Psoas muscle (tissue), 8 donors: ENCODE results near the gene TMEM151A. TPM values are rescaled to one million over a fixed set of nuclear protein-coding genes. Genes with fewer than 3 reads are reported as not detected.
"Not testable (repeated sequence)": the region's sequence is repeated elsewhere in the genome, so short reads cannot be mapped to it uniquely, and the experiment has no call there.

Experiments used
- ATAC-seq, 4 donors: fragments of 200-7000 bp; cut with Tn5 transposase; one replicate each; pipeline ENCODE4 v1.9.1; 2020; ENCODE audit warnings: moderate library complexity in 3 of 4, mild to moderate bottlenecking in 2 of 4
- DNase-seq, 2 donors: peaks; one replicate each; pipeline ENCODE4 v3.0.0-alpha.2; 2020
- H3K27ac ChIP-seq: fragments of 200-600 bp; one replicate; pipeline ENCODE4 v1.8.0; 2022
- H3K27me3 ChIP-seq, 3 donors: fragments of 200-600 bp in 1 of 3; one replicate each; pipeline versions ENCODE4 v1.6.1 to v1.8.0; 2013 to 2022; ENCODE audit warnings: low read length in 2 of 3, mild to moderate bottlenecking in 2 of 3, moderate library complexity in 1 of 3; ENCODE audit not compliant: insufficient read depth in 3 of 3
- H3K36me3 ChIP-seq, 2 donors: fragments of 200-600 bp in 1 of 2; one replicate each; pipeline versions ENCODE4 v1.6.1 to v1.8.0; 2013 to 2022; ENCODE audit warnings: low read depth in 1 of 2, mild to moderate bottlenecking in 1 of 2, moderate library complexity in 1 of 2; ENCODE audit not compliant: insufficient read depth in 1 of 2
- H3K4me1 ChIP-seq: fragments of 200-600 bp; one replicate; pipeline ENCODE4 v1.8.0; 2022
- H3K4me3 ChIP-seq: fragments of 200-600 bp; one replicate; pipeline ENCODE4 v1.8.0; 2022; ENCODE audit warnings: mild to moderate bottlenecking
- H3K9me3 ChIP-seq: fragments of 200-600 bp; one replicate; pipeline ENCODE4 v1.8.0; 2022
- WGBS, 3 donors: extraction: QIAGEN DNeasy Blood & Tissue Kit; methylation state at CpG; one replicate each; pipeline versions ENCODE4 v1.1.6 to v1.1.7; 2013; 5-methylcytosine and 5-hydroxymethylcytosine counted together
- intact Hi-C, 2 donors: fragments of 100-400 bp; cut with DNase I; formaldehyde crosslinking; loops; one replicate each; pipeline versions ENCODE4 v1.11.0 to v1.14.2; 2022
- polyA plus RNA-seq, 3 donors: library from polyadenylated mRNA; stranded (reverse); fragments of 200-250 nt; gene quantifications; one replicate each; pipeline ENCODE4 v1.2.3, GENCODE V29; 2013
- total RNA-seq, 4 donors: library from RNA; stranded (reverse); fragmentation: NEBNext Ultra II Directional in 2 of 4; extraction: Animal tissue kit (Norgen Biotek cat#: 25700) in 2 of 4; gene quantifications; one replicate each; pipeline versions ENCODE4 v1.2.1 to v1.2.4, GENCODE V29; 2021 to 2023
- TF ChIP-seq, protein P1 (sequence below): fragments of 200-600 bp; IDR thresholded peaks from one replicate; pipeline ENCODE4 v1.8.0; 2022; ENCODE audit warnings: antibody characterized with exemption
- donor health status: healthy with polysubstance abuse.
- donor health status: DM: no; HTN: no; CAD: no; lungs with moderate emphysema.
- donor health status: Bipolar disorder and iron deficiency.
- donor health status: healthy.
- donor health status: DM: yes; HTN: yes; CAD: no.
- donor health status: DM: no; HTN: no; CAD: no.
- donor health status: DM: no; HTN: no; CAD: no.
- donor health status: DM: yes; HTN: yes; CAD: no.

Gene TMEM151A
- total and polyA plus RNA-seq, 7 donors: 0.04 to 0.05 TPM; not detected in 5

DNA sequence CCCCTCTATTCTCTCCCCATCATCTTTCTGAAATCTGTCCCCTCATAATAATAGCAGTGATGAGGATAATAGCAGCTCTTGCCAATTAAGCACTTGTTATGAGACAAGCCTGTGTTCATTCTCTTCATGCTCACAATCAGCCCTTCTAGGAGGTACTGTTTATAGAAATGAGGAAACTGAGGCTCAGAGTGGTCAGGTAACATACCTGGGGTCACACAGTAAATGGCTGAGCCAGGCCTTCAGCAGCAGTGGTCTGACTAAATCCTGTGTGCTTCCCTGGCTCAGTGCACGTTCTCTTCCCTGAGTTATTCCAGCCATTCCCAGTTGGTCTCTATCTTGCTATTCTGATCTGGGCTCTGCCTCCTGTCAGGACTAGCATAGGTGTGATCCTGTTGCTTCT, 17.5 kb upstream of the TMEM151A start:
- peaks cover 19% of the 10 kb centered on the region for H3K4me1 ChIP-seq
- no peak for ATAC-seq
- 20 to 65% (median 33%) methylated on average over 1 of the region's 1 CpG for WGBS, 3 donors
- H3K27me3 ChIP-seq: peaks cover 0 to 2% (median 0%) of the 10 kb centered on the region in 3 donors
- TF ChIP-seq, protein P1, sequence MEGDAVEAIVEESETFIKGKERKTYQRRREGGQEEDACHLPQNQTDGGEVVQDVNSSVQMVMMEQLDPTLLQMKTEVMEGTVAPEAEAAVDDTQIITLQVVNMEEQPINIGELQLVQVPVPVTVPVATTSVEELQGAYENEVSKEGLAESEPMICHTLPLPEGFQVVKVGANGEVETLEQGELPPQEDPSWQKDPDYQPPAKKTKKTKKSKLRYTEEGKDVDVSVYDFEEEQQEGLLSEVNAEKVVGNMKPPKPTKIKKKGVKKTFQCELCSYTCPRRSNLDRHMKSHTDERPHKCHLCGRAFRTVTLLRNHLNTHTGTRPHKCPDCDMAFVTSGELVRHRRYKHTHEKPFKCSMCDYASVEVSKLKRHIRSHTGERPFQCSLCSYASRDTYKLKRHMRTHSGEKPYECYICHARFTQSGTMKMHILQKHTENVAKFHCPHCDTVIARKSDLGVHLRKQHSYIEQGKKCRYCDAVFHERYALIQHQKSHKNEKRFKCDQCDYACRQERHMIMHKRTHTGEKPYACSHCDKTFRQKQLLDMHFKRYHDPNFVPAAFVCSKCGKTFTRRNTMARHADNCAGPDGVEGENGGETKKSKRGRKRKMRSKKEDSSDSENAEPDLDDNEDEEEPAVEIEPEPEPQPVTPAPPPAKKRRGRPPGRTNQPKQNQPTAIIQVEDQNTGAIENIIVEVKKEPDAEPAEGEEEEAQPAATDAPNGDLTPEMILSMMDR: no peak
- no peak overlapping the region for H3K27ac ChIP-seq
- peaks cover 3 to 65% of the 10 kb centered on the region in 2 donors for H3K36me3 ChIP-seq
- H3K9me3 ChIP-seq: no peaks in the 10 kb centered on the region
- no peak for DNase-seq
- intact Hi-C loops: no loop called here
- no peak overlapping the region for H3K4me3 ChIP-seq

DNA sequence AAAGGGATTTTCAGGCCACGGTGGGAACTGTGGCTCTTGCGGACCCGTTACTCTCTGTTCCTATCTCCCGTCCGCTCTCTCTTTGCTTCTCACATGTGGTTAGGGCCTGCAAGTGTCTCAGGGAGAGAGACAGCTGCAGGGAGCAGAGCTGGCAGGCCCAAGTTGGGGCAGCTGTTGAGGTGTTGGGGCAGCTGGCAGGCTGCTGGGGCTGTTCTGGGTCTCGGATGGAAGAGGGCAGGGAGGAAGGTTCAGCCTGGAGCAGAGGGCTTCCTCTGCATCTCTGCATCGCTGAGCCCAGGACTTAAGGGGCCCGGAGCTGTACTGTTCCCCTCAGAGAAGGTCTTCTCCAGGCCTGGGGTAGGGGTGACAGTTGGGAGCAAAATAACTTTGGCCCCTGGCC, 16.3 kb upstream of the TMEM151A start:
- DNase-seq (no peak), ATAC-seq (peak in 1 of 4 donors; percentile 8)
- H3K27ac ChIP-seq: no peak overlapping the region
- peaks cover 0 to 7% (median 0%) of the 10 kb centered on the region in 3 donors for H3K27me3 ChIP-seq
- no peaks in the 10 kb centered on the region for H3K9me3 ChIP-seq
- H3K4me1 ChIP-seq: peaks cover 9% of the 10 kb centered on the region
- no peak overlapping the region for H3K4me3 ChIP-seq
- WGBS, 3 donors: 52 to 65% (median 64%) methylated on average over 8 of the region's 8 CpGs
- TF ChIP-seq, protein P1: no peak
- peaks cover 3 to 63% of the 10 kb centered on the region in 2 donors for H3K36me3 ChIP-seq
- intact Hi-C loops: no loop called here

GRCh38 chr11:66275984-66276612, 15.6 kb upstream of the TMEM151A start:
- no peak overlapping the region for H3K27ac ChIP-seq
- no peak overlapping the region for H3K4me3 ChIP-seq
- H3K4me1 ChIP-seq: peaks cover 4% of the 10 kb centered on the region
- DNase-seq (peak in 1 of 2 donors; percentile 48), ATAC-seq (no peak)
- 74 to 79% (median 77%) methylated on average over 13 to 14 of the region's 14 CpGs for WGBS, 3 donors
- H3K9me3 ChIP-seq: no peaks in the 10 kb centered on the region
- TF ChIP-seq, protein P1: no peak
- H3K36me3 ChIP-seq: peaks cover 3 to 57% of the 10 kb centered on the region in 2 donors
- H3K27me3 ChIP-seq: peaks cover 0 to 7% (median 0%) of the 10 kb centered on the region in 3 donors
- intact Hi-C loops: no loop called here

GRCh38 chr11:66276619-66277018, 15.1 kb upstream of the TMEM151A start:
- H3K4me1 ChIP-seq, H3K9me3 ChIP-seq, H3K27ac ChIP-seq, H3K27me3 ChIP-seq, intact Hi-C loops, H3K4me3 ChIP-seq: not testable (repeated sequence)
- WGBS, 3 donors: 81 to 87% (median 83%) methylated on average over 11 to 13 of the region's 13 CpGs
- peaks cover 3 to 54% of the 10 kb centered on the region in 2 donors for H3K36me3 ChIP-seq
- peak in 1 of 4 donors; percentile 9 for ATAC-seq
- peak in 1 of 2 donors; percentile 39 for DNase-seq

DNA sequence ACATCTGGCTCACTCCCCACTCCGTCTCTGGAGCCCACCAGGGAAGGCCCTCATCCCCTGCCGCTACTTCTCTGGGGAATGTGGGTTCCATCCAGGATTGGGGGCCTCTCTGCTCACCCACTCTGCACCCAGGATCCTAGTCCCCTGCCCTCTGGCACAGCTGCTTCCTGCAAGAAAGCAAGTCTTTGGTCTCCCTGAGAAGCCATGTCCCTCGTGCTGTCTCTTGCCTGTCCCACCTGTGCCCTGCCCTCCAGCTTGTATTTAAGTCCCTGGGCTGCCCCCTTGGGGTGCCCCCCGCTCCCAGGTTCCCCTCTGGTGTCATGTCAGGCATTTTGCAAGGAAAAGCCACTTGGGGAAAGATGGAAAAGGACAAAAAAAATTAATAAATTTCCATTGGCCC, 14.6 kb upstream of the TMEM151A start:
- intact Hi-C loops, H3K4me3 ChIP-seq, H3K27me3 ChIP-seq, H3K9me3 ChIP-seq, DNase-seq, H3K4me1 ChIP-seq, H3K27ac ChIP-seq: not testable (repeated sequence)
- peak in 2 of 4 donors; percentile 2 to 8 for ATAC-seq
- peaks cover 3 to 49% of the 10 kb centered on the region in 2 donors for H3K36me3 ChIP-seq
- 74 to 90% (median 82%) methylated on average over 4 of the region's 4 CpGs for WGBS, 3 donors
